H1 (cell line): ENCODE measurements around the gene BMERB1. TPM values are rescaled to one million over a fixed set of nuclear protein-coding genes. Genes with fewer than 3 reads are reported as not detected.

ENCODE experiments used
- BRCA1 ChIP-seq: IDR thresholded peaks from 2 replicates; pipeline ENCODE4 v1.6.1; 2012; ENCODE audit warnings: low read depth, low read length, improper control_type of control experiment
- CREB1 ChIP-seq: IDR thresholded peaks from 2 replicates; pipeline ENCODE4 v1.6.1; 2012; ENCODE audit warnings: inconsistent platforms
- EGR1 ChIP-seq: IDR thresholded peaks from 2 replicates; pipeline ENCODE4 v1.6.1; 2011; ENCODE audit warnings: low read depth, low read length, borderline replicate concordance
- SIN3A ChIP-seq, 2 experiments: IDR thresholded peaks in 1 of 2; conservative IDR thresholded peaks in 1 of 2; 2 replicates each; pipeline ENCODE4 v1.6.1; 2011 to 2012; ENCODE audit warnings: low read length in 2 of 2, improper control_type of control experiment in 1 of 2, low read depth in 1 of 2, mild to moderate bottlenecking in 1 of 2
- SIRT6 ChIP-seq: IDR thresholded peaks from one replicate; pipeline ENCODE4 v1.7.1; 2012; ENCODE audit warnings: low read length, inconsistent platforms
- SP4 ChIP-seq: IDR thresholded peaks from 2 replicates; pipeline ENCODE4 v1.6.1; 2012; ENCODE audit warnings: low read length, inconsistent platforms
- TBP ChIP-seq: IDR thresholded peaks from 2 replicates; pipeline ENCODE4 v1.6.1; 2011; ENCODE audit warnings: low read depth, low read length, improper control_type of control experiment
- polyA plus RNA-seq, 7 experiments: library from polyadenylated mRNA; depleted of rRNA in 3 of 7; stranded (reverse) in 5 of 7; unstranded in 2 of 7; fragments of >200 nt in 5 of 7; fragments of 200-250 nt in 2 of 7; gene quantifications; 1 replicate in 5 of 7; 2 replicates in 1 of 7; 4 replicates in 1 of 7; pipeline versions ENCODE4 v1.2.1 to v1.2.3, GENCODE V29; 2011 to 2013; ENCODE audit warnings: missing spikeins in 2 of 7, mixed read lengths in 2 of 7
- total RNA-seq: library from RNA; stranded (reverse); fragmentation: NEBNext Ultra II Directional; extraction: Animal tissue kit (Norgen Biotek cat#: 25700); gene quantifications from 2 replicates; pipeline ENCODE4 v1.2.1, GENCODE V29; 2021

Gene BMERB1
- total and polyA plus RNA-seq, 2 of the 8 experiments (the other 6 are each of a cell fraction or from before 2014, with no cell fraction given), result 23.5 to 27.1 TPM

GRCh38 chr16:15572329-15573001 lies 138.1 kb downstream of the BMERB1 start (continued):
- no peak for TF ChIP-seq SIN3A (conservative IDR thresholded peaks at IDR 0.05 in 1 of 2, IDR thresholded peaks at IDR 0.05 in 1 of 2; ENCODE audit: low read depth in 1 of 2, low read length in 2 of 2)
- no peak for TF ChIP-seq TBP
- no peak for TF ChIP-seq SIRT6
- no peak for TF ChIP-seq CREB1
- no peak for TF ChIP-seq SP4
- TF ChIP-seq BRCA1, result no peak
- TF ChIP-seq EGR1, result no peak
- TF ChIP-seq, all 59 proteins: peak for 0
